Measurements from ENCODE around the gene EN1.

Gene EN1

GRCh38 chr2:118861242-118861641 is 13.8 kb upstream of the EN1 start:
- no peak overlapping the region for H3K27ac ChIP-seq
- TF ChIP-seq ZFX (IDR thresholded peaks at IDR 0.05; ENCODE audit: borderline replicate concordance) (no peak), CTCF (IDR thresholded peaks at IDR 0.05) (no peak)

GRCh38 chr2:118860506-118860905 is 13.1 kb upstream of the EN1 start:
- TF ChIP-seq ZFX (IDR thresholded peaks at IDR 0.05; ENCODE audit: borderline replicate concordance): no peak
- no peak for TF ChIP-seq CTCF (IDR thresholded peaks at IDR 0.05)
- no peak overlapping the region for H3K27ac ChIP-seq

GRCh38 chr2:118859157-118859770 is 11.8 kb upstream of the EN1 start:
- TF ChIP-seq ZFX (IDR thresholded peaks at IDR 0.05; ENCODE audit: borderline replicate concordance): no peak
- H3K27ac ChIP-seq: no peak overlapping the region

GRCh38 chr2:118858485-118859156 is 11.2 kb upstream of the EN1 start:
- TF ChIP-seq CTCF (IDR thresholded peaks at IDR 0.05) (no peak), ZFX (IDR thresholded peaks at IDR 0.05; ENCODE audit: borderline replicate concordance) (no peak)
- no peak overlapping the region for H3K27ac ChIP-seq

- TF ChIP-seq CTCF (IDR thresholded peaks at IDR 0.05): no peak
- no peak for TF ChIP-seq ZFX (IDR thresholded peaks at IDR 0.05; ENCODE audit: borderline replicate concordance)
- no peak overlapping the region for H3K27ac ChIP-seq
Observed at GRCh38 chr2:118857677-118858484, 10.4 kb upstream of the EN1 start.

GRCh38 chr2:118856978-118857676 is 9.7 kb upstream of the EN1 start:
- H3K27ac ChIP-seq: no peak overlapping the region
- no peak for TF ChIP-seq ZFX (IDR thresholded peaks at IDR 0.05; ENCODE audit: borderline replicate concordance)
- no peak for TF ChIP-seq CTCF (IDR thresholded peaks at IDR 0.05)

GRCh38 chr2:118856330-118856977 is 9.0 kb upstream of the EN1 start:
- no peak overlapping the region for H3K27ac ChIP-seq
- no peak for TF ChIP-seq ZFX (IDR thresholded peaks at IDR 0.05; ENCODE audit: borderline replicate concordance)
- no peak for TF ChIP-seq CTCF (IDR thresholded peaks at IDR 0.05)

Data from 22Rv1 (cell line).